WTC11 (cell line): ENCODE data around the gene TTLL5. TPM values are rescaled to one million over a fixed set of nuclear protein-coding genes. Genes with fewer than 3 reads are reported as not detected.

Experiments used
- ATAC-seq: fragments of 200-7000 bp; cut with Tn5 transposase; 2 replicates; pipeline ENCODE4 v1.10.0; 2021; ENCODE audit warnings: mild to moderate bottlenecking, moderate library complexity
- CTCF ChIA-PET: fragments of 300-600 bp; sonication (Branson Sonifier 250); formaldehyde crosslinking; loops from one replicate; lab custom pipeline; 2021; ENCODE audit warnings: antibody characterized with exemption; lab: Charles Lee
- POLR2A ChIA-PET: fragments of 350-600 bp; sonication (Branson Sonifier 250); formaldehyde crosslinking; loops from one replicate; lab custom pipeline; 2021; ENCODE audit warnings: antibody characterized with exemption; lab: Charles Lee
- DNase-seq: peaks from one replicate; pipeline ENCODE4 v3.0.0; 2021; ENCODE audit warnings: low spot score
- H3K27ac Mint-ChIP-seq: 2 replicates; pipeline ENCODE4 v1.8.0; 2021; ENCODE audit warnings: mixed read lengths
- H3K27me3 Mint-ChIP-seq: 2 replicates; pipeline ENCODE4 v1.8.0; 2021; ENCODE audit warnings: low read depth, mild to moderate bottlenecking, moderate library complexity, mixed read lengths
- H3K36me3 Mint-ChIP-seq: 2 replicates; pipeline ENCODE4 v1.8.0; 2021; ENCODE audit warnings: mixed read lengths
- H3K4me1 Mint-ChIP-seq: 2 replicates; pipeline ENCODE4 v1.8.0; 2022; ENCODE audit warnings: mixed read lengths
- H3K4me3 Mint-ChIP-seq: 2 replicates; pipeline ENCODE4 v1.8.0; 2021; ENCODE audit warnings: mild to moderate bottlenecking, moderate library complexity, mixed read lengths
- H3K9me3 Mint-ChIP-seq: 2 replicates; pipeline ENCODE4 v1.8.0; 2021; ENCODE audit warnings: mixed read lengths
- ELF4 ChIP-seq: sonication (generic); formaldehyde crosslinking; IDR thresholded peaks from 2 replicates; pipeline ENCODE4 v1.8.1; 2022; ENCODE audit warnings: low read depth, mild to moderate bottlenecking, moderate library complexity, missing genetic modification reagents
- GRHL2 ChIP-seq: fragments of 250-450 bp; sonication (Bioruptor Pico); IDR thresholded peaks from 2 replicates; pipeline ENCODE4 v1.8.0; 2022; ENCODE audit warnings: mild to moderate bottlenecking, moderate library complexity; ENCODE audit not compliant: insufficient replicate concordance, severe bottlenecking
- HMGA2 ChIP-seq: fragments of 250-450 bp; sonication (Bioruptor Pico); IDR thresholded peaks from 2 replicates; pipeline ENCODE4 v1.4.0; 2021; ENCODE audit warnings: mild to moderate bottlenecking, moderate library complexity
- JAZF1 ChIP-seq: fragments of 250-450 bp; sonication (Bioruptor Pico); IDR thresholded peaks from 2 replicates; pipeline ENCODE4 v1.9.0; 2021; ENCODE audit warnings: moderate library complexity, mild to moderate bottlenecking, inconsistent platforms
- MYBL2 ChIP-seq: sonication (generic); formaldehyde crosslinking; IDR thresholded peaks from 2 replicates; pipeline ENCODE4 v1.8.1; 2023; ENCODE audit warnings: mild to moderate bottlenecking, moderate library complexity, missing genetic modification reagents
- NR1H2 ChIP-seq: sonication (generic); formaldehyde crosslinking; IDR thresholded peaks from 2 replicates; pipeline ENCODE4 v1.9.0; 2021; ENCODE audit warnings: mild to moderate bottlenecking, moderate library complexity, missing genetic modification reagents
- RELA ChIP-seq: sonication (generic); formaldehyde crosslinking; IDR thresholded peaks from 2 replicates; pipeline ENCODE4 v1.8.1; 2022; ENCODE audit warnings: missing genetic modification reagents, mild to moderate bottlenecking, borderline replicate concordance
- RORB ChIP-seq: fragments of 250-450 bp; sonication (Bioruptor Pico); IDR thresholded peaks from 2 replicates; pipeline ENCODE4 v1.9.0; 2021; ENCODE audit warnings: mild to moderate bottlenecking
- SOX15 ChIP-seq: fragments of 250-450 bp; sonication (Bioruptor Pico); IDR thresholded peaks from 2 replicates; pipeline ENCODE4 v1.9.0; 2021; ENCODE audit warnings: mild to moderate bottlenecking
- TEAD1 ChIP-seq: sonication (generic); formaldehyde crosslinking; IDR thresholded peaks from 2 replicates; pipeline ENCODE4 v1.8.0; 2022; ENCODE audit warnings: mild to moderate bottlenecking, missing genetic modification reagents
- TEAD4 ChIP-seq: sonication (generic); formaldehyde crosslinking; IDR thresholded peaks from 2 replicates; pipeline ENCODE4 v1.8.0; 2022; ENCODE audit warnings: mild to moderate bottlenecking, missing genetic modification reagents
- ZBTB21 ChIP-seq: sonication (generic); formaldehyde crosslinking; IDR thresholded peaks from 2 replicates; pipeline ENCODE4 v1.8.1; 2023; ENCODE audit warnings: mild to moderate bottlenecking, missing genetic modification reagents, borderline replicate concordance
- ZNF121 ChIP-seq: sonication (generic); formaldehyde crosslinking; IDR thresholded peaks from 2 replicates; pipeline ENCODE4 v1.8.0; 2023; ENCODE audit warnings: missing genetic modification reagents
- ZNF263 ChIP-seq: sonication (generic); formaldehyde crosslinking; IDR thresholded peaks from 2 replicates; pipeline ENCODE4 v1.8.1; 2022; ENCODE audit warnings: low read depth, mild to moderate bottlenecking, moderate library complexity, missing genetic modification reagents
- ZNF396 ChIP-seq: fragments of 250-450 bp; sonication (Bioruptor Pico); IDR thresholded peaks from 2 replicates; pipeline ENCODE4 v1.8.0; 2021; ENCODE audit warnings: mild to moderate bottlenecking, moderate library complexity, borderline replicate concordance
- total RNA-seq: library from RNA; stranded (reverse); gene quantifications from 3 replicates; pipeline ENCODE4 v1.2.3, GENCODE V29; 2021
- TF ChIP-seq, protein P1 (sequence below): sonication (generic); formaldehyde crosslinking; IDR thresholded peaks from 2 replicates; pipeline ENCODE4 v1.8.0; 2023; ENCODE audit warnings: mild to moderate bottlenecking, missing genetic modification reagents
- TF ChIP-seq, protein P2 (sequence below): sonication (generic); formaldehyde crosslinking; IDR thresholded peaks from 2 replicates; pipeline ENCODE4 v1.8.1; 2023; ENCODE audit warnings: mild to moderate bottlenecking, missing genetic modification reagents
- TF ChIP-seq, protein P3 (sequence below): fragments of 250-450 bp; sonication (Bioruptor Pico); IDR thresholded peaks from 2 replicates; pipeline ENCODE4 v1.9.0; 2021; ENCODE audit warnings: mild to moderate bottlenecking
- TF ChIP-seq, protein P4 (sequence below): sonication (generic); formaldehyde crosslinking; IDR thresholded peaks from 2 replicates; pipeline ENCODE4 v1.8.1; 2022; ENCODE audit warnings: low read depth, mild to moderate bottlenecking, moderate library complexity, missing genetic modification reagents, borderline replicate concordance
- TF ChIP-seq, protein P5 (sequence below): sonication (generic); formaldehyde crosslinking; IDR thresholded peaks from 2 replicates; pipeline ENCODE4 v1.8.0; 2022; ENCODE audit warnings: mild to moderate bottlenecking, missing genetic modification reagents
- TF ChIP-seq, protein P6 (sequence below): fragments of 200-600 bp; IDR thresholded peaks from 2 replicates; pipeline ENCODE4 v1.8.0; 2022; ENCODE audit warnings: antibody characterized with exemption

The TTLL5 gene
- total RNA-seq, 1 experiment from 2014 or later: 39.6 TPM

DNA sequence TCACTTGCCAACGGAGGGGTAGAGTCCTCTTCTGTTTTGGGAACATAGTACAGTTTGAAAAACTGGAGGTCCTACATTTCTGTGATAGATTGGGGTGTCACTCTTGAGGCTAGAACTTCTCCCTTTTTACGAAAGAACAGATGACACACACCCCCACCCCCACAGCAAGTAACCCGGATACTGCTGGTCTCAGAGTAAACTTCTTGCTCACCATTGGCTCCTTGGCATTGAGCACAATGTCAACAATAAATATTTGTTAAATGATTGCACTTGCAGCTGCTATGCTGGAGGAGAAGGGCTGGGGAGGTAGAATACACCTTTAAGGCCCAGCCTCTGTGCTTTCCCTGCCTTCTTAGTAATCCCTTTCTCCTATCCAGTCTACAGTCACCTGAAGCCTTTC is 170.9 kb downstream of the TTLL5 start (continued):
- TF ChIP-seq, protein P1, sequence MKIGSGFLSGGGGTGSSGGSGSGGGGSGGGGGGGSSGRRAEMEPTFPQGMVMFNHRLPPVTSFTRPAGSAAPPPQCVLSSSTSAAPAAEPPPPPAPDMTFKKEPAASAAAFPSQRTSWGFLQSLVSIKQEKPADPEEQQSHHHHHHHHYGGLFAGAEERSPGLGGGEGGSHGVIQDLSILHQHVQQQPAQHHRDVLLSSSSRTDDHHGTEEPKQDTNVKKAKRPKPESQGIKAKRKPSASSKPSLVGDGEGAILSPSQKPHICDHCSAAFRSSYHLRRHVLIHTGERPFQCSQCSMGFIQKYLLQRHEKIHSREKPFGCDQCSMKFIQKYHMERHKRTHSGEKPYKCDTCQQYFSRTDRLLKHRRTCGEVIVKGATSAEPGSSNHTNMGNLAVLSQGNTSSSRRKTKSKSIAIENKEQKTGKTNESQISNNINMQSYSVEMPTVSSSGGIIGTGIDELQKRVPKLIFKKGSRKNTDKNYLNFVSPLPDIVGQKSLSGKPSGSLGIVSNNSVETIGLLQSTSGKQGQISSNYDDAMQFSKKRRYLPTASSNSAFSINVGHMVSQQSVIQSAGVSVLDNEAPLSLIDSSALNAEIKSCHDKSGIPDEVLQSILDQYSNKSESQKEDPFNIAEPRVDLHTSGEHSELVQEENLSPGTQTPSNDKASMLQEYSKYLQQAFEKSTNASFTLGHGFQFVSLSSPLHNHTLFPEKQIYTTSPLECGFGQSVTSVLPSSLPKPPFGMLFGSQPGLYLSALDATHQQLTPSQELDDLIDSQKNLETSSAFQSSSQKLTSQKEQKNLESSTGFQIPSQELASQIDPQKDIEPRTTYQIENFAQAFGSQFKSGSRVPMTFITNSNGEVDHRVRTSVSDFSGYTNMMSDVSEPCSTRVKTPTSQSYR (CRISPR knock-in tag): no peak
- TF ChIP-seq GRHL2: no peak
- TF ChIP-seq TEAD1 (CRISPR knock-in tag): no peak
- TF ChIP-seq RORB (CRISPR knock-in tag): no peak

DNA sequence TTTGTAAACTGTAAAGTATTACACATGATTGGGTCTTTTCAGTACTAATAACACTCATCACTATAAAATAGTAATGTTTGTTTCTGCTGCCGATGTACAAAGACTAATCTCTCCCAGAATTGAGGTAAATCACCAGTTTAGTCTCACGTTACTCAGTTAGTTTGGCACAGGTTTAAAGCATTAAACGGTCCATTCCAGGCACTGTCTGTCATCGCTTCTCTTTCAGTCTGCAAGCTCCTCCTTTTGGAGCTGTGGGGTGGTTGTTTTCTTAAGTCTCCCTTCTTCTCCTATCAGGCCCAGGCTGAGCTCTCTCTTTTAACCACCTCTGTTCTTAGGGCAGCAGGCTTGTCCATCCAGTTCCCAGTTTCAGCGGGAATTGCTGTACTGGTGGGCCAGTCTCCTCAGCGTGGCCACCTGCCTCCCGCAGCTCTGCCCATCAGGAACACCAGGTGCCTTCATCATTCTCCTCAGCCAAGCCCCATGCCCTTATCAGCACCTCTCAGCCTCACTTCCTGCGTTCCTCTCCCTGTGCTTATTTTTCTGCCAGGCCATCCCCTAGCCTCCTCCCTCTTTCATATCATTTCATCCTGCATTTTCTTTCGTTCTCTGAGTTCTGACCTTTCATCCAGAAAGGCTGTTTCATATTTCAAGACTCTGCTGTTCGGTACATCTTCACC is 171.7 kb downstream of the TTLL5 start:
- ChIA-PET POLR2A (no interaction called here), CTCF (interaction anchor here (1.0 kb wide), 1 partner anchor 74 kb away, joined by 3 read pairs; no protein-coding TSS in a partner anchor)
- no peak for ATAC-seq

DNA sequence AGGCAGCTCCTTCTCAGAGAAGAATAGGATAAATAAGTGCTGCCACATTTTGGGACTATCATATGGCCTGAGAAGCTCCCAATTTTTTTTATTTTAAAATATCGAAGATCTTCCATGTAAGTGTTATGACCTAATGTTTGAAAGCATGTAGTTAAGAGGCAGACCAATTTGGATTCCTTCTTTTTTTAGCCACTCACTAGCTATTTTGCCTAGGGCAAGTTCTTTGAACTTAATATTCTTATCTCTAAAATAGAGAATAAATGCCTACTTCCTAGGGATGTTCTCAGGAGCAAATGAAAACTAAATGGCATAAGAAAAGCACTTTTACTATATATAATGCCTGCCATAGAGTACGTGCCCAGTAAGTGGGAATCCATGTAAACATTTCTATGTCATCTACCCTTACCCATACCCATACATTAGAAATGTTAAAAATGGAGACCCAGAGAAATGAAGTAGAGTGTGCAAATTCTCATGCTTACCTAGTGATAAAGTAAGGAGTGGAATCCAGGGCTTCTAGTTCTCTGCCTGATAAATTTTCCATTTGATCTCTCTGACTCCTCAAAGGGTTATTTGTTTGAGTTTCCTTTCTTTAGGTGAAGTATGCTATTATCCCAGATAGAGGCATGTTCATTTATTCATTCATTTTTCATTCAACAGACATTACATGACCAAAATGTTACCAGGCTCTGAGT is 172.4 kb downstream of the TTLL5 start:
- H3K36me3 Mint-ChIP-seq: peaks cover 7% of the 10 kb centered on the region
- peaks cover 1% of the 10 kb centered on the region; the same call in 1 of the 2 replicates for H3K9me3 Mint-ChIP-seq
- no peak overlapping the region for H3K27ac Mint-ChIP-seq
- ChIA-PET POLR2A (no interaction called here), CTCF (interaction anchor here (1.0 kb wide), 1 partner anchor 73 kb away, joined by 3 read pairs; no protein-coding TSS in a partner anchor)
- TF ChIP-seq ZNF396 (CRISPR knock-in tag) (no peak), ZNF121 (no peak), JAZF1 (CRISPR knock-in tag) (no peak), SOX15 (CRISPR knock-in tag) (no peak), RELA (no peak)
- TF ChIP-seq, protein P2, sequence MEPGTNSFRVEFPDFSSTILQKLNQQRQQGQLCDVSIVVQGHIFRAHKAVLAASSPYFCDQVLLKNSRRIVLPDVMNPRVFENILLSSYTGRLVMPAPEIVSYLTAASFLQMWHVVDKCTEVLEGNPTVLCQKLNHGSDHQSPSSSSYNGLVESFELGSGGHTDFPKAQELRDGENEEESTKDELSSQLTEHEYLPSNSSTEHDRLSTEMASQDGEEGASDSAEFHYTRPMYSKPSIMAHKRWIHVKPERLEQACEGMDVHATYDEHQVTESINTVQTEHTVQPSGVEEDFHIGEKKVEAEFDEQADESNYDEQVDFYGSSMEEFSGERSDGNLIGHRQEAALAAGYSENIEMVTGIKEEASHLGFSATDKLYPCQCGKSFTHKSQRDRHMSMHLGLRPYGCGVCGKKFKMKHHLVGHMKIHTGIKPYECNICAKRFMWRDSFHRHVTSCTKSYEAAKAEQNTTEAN (CRISPR knock-in tag): no peak
- TF ChIP-seq, protein P3, sequence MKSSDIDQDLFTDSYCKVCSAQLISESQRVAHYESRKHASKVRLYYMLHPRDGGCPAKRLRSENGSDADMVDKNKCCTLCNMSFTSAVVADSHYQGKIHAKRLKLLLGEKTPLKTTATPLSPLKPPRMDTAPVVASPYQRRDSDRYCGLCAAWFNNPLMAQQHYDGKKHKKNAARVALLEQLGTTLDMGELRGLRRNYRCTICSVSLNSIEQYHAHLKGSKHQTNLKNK (CRISPR knock-in tag): no peak
- no peaks in the 10 kb centered on the region for H3K27me3 Mint-ChIP-seq
- H3K4me3 Mint-ChIP-seq: no peak overlapping the region
- no peak for DNase-seq
- no peak for ATAC-seq
- H3K4me1 Mint-ChIP-seq: no peaks in the 10 kb centered on the region

More for the DNA sequence above, 171.7 kb downstream of the TTLL5 start:
- DNase-seq: no peak
- no peak for TF ChIP-seq HMGA2 (CRISPR knock-in tag)
- TF ChIP-seq, protein P4, sequence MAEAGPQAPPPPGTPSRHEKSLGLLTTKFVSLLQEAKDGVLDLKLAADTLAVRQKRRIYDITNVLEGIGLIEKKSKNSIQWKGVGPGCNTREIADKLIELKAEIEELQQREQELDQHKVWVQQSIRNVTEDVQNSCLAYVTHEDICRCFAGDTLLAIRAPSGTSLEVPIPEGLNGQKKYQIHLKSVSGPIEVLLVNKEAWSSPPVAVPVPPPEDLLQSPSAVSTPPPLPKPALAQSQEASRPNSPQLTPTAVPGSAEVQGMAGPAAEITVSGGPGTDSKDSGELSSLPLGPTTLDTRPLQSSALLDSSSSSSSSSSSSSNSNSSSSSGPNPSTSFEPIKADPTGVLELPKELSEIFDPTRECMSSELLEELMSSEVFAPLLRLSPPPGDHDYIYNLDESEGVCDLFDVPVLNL: no peak
- TF ChIP-seq RELA: no peak
- TF ChIP-seq NR1H2 (CRISPR knock-in tag): no peak
- no peak for TF ChIP-seq SOX15 (CRISPR knock-in tag)
- no peak for TF ChIP-seq ZBTB21 (CRISPR knock-in tag)
- no peak for TF ChIP-seq MYBL2 (CRISPR knock-in tag)
- TF ChIP-seq ZNF263 (CRISPR knock-in tag): no peak
- TF ChIP-seq, protein P5, sequence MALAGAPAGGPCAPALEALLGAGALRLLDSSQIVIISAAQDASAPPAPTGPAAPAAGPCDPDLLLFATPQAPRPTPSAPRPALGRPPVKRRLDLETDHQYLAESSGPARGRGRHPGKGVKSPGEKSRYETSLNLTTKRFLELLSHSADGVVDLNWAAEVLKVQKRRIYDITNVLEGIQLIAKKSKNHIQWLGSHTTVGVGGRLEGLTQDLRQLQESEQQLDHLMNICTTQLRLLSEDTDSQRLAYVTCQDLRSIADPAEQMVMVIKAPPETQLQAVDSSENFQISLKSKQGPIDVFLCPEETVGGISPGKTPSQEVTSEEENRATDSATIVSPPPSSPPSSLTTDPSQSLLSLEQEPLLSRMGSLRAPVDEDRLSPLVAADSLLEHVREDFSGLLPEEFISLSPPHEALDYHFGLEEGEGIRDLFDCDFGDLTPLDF (CRISPR knock-in tag): no peak
- TF ChIP-seq, protein P6, sequence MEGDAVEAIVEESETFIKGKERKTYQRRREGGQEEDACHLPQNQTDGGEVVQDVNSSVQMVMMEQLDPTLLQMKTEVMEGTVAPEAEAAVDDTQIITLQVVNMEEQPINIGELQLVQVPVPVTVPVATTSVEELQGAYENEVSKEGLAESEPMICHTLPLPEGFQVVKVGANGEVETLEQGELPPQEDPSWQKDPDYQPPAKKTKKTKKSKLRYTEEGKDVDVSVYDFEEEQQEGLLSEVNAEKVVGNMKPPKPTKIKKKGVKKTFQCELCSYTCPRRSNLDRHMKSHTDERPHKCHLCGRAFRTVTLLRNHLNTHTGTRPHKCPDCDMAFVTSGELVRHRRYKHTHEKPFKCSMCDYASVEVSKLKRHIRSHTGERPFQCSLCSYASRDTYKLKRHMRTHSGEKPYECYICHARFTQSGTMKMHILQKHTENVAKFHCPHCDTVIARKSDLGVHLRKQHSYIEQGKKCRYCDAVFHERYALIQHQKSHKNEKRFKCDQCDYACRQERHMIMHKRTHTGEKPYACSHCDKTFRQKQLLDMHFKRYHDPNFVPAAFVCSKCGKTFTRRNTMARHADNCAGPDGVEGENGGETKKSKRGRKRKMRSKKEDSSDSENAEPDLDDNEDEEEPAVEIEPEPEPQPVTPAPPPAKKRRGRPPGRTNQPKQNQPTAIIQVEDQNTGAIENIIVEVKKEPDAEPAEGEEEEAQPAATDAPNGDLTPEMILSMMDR: no peak
- no peak for TF ChIP-seq TEAD4 (CRISPR knock-in tag)
- no peak for TF ChIP-seq ELF4 (CRISPR knock-in tag)
- no peaks in the 10 kb centered on the region for H3K4me1 Mint-ChIP-seq
- no peak overlapping the region for H3K4me3 Mint-ChIP-seq
- 0 out of 2 replicates have a peak, but pooled peaks cover 3% of the 10 kb centered on the region for H3K36me3 Mint-ChIP-seq
- no peak overlapping the region for H3K27ac Mint-ChIP-seq
- no peaks in the 10 kb centered on the region for H3K27me3 Mint-ChIP-seq
- no peaks in the 10 kb centered on the region for H3K9me3 Mint-ChIP-seq
